Measurements from ENCODE around the gene CHST11.

CHST11 gene

GRCh38 chr12:104544836-104545235, 88.1 kb downstream of the CHST11 start (continued):
- TF ChIP-seq ZNF148 (tag by site-specific recombination; IDR thresholded peaks at IDR 0.05; ENCODE audit: borderline replicate concordance) (no peak), ZSCAN23 (tag by site-specific recombination; IDR thresholded peaks at IDR 0.05) (no peak), ZNF311 (tag by site-specific recombination; IDR thresholded peaks at IDR 0.05; ENCODE audit: borderline replicate concordance) (no peak), HIC1 (tag by site-specific recombination; IDR thresholded peaks at IDR 0.05) (no peak)

GRCh38 chr12:104546575-104546974, 89.8 kb downstream of the CHST11 start:
- H3K9me3 ChIP-seq (ENCODE audit: control insufficient read depth, insufficient read depth, low read depth, low read length), result no peaks in the 10 kb centered on the region
- ChIA-PET CTCF (no interaction called here), POLR2A (no interaction called here)
- H3K4me3 ChIP-seq (ENCODE audit: low read depth, low read length), result no peak overlapping the region
- H3K27ac ChIP-seq (ENCODE audit: extremely low read depth, low read depth, low read length), result no peak overlapping the region
- H3K4me1 ChIP-seq (ENCODE audit: control insufficient read depth, insufficient read depth, low read length), result no peaks in the 10 kb centered on the region
- H3K36me3 ChIP-seq (ENCODE audit: control insufficient read depth in 2 of 2, insufficient read depth in 1 of 2, low read length in 2 of 2), result no peaks in the 10 kb centered on the region
- TF ChIP-seq ZNF280C (tag by site-specific recombination; IDR thresholded peaks at IDR 0.05) (no peak), ZNF626 (tag by site-specific recombination; IDR thresholded peaks at IDR 0.05) (no peak), BCL11B (tag by site-specific recombination; IDR thresholded peaks at IDR 0.05; ENCODE audit: low read depth) (no peak), ZNF354C (tag by site-specific recombination; IDR thresholded peaks at IDR 0.05; ENCODE audit: borderline replicate concordance, low read depth) (no peak), HOXA7 (CRISPR knock-in tag; IDR thresholded peaks at IDR 0.05; ENCODE audit: borderline replicate concordance) (no peak), ZNF639 (tag by site-specific recombination; IDR thresholded peaks at IDR 0.05) (no peak), SP3 (tag by site-specific recombination; IDR thresholded peaks at IDR 0.05) (no peak), KLF1 (tag by site-specific recombination; IDR thresholded peaks at IDR 0.05) (no peak), GLI2 (tag by site-specific recombination; IDR thresholded peaks at IDR 0.05; ENCODE audit: borderline replicate concordance, low read depth) (no peak), TCF7L2 (IDR thresholded peaks at IDR 0.05; ENCODE audit: borderline replicate concordance, low read depth, low read length) (no peak), ZNF214 (tag by site-specific recombination; IDR thresholded peaks at IDR 0.05; ENCODE audit: borderline replicate concordance) (no peak), ZSCAN18 (tag by site-specific recombination; IDR thresholded peaks at IDR 0.05) (no peak), ZNF561 (tag by site-specific recombination; IDR thresholded peaks at IDR 0.05; ENCODE audit: borderline replicate concordance) (no peak)

Measured in HEK293 (cell line).